ENCODE results near the gene GOLGA6L7.
"Not testable (repeated sequence)": the region's sequence is repeated elsewhere in the genome, so short reads cannot be mapped to it uniquely, and the experiment has no call there.

GOLGA6L7 gene

GRCh38 chr15:28848521-28848920, at the start of gene GOLGA6L7:
GOLGA6L7 (minus strand) TSS chr15:28848644; CDS start chr15:28848549, 95 bp downstream.
- not testable (repeated sequence) for H3K4me1 ChIP-seq (ENCODE audit: insufficient read depth, insufficient read length)

GRCh38 chr15:28897861-28898585, 49.6 kb upstream of the GOLGA6L7 start:
- no peaks in the 10 kb centered on the region for H3K4me1 ChIP-seq (ENCODE audit: insufficient read depth, insufficient read length)
- H3K9ac ChIP-seq (ENCODE audit: insufficient read length, low read depth) = no peak overlapping the region
- H3K9me3 ChIP-seq (ENCODE audit: insufficient read depth, low read length) = peaks cover 17% of the 10 kb centered on the region; the same call in 1 of the 2 replicates
- DNase-seq (ENCODE audit: low read depth, low spot score) = no peak
- H3K27me3 ChIP-seq (ENCODE audit: insufficient read depth, insufficient read length) = no peaks in the 10 kb centered on the region
- no peaks in the 10 kb centered on the region for H3K36me3 ChIP-seq (ENCODE audit: insufficient read depth, insufficient read length, low read length)
- H3K4me3 ChIP-seq (ENCODE audit: insufficient read length, low read depth) = no peak overlapping the region
- TF ChIP-seq ZNF274 (IDR thresholded peaks at IDR 0.05; ENCODE audit: low read depth, low read length) (no peak), YY1 (IDR thresholded peaks at IDR 0.05; ENCODE audit: insufficient read depth, insufficient read length) (no peak), SUZ12 (IDR thresholded peaks at IDR 0.05; ENCODE audit: extremely low read depth, insufficient read depth, insufficient read length) (no peak)

More at GRCh38 chr15:28848521-28848920, at the start of gene GOLGA6L7:
- not testable (repeated sequence) for H3K27me3 ChIP-seq (ENCODE audit: insufficient read depth, insufficient read length); H3K9ac ChIP-seq (ENCODE audit: insufficient read length, low read depth); H3K36me3 ChIP-seq (ENCODE audit: insufficient read depth, insufficient read length, low read length); H3K4me3 ChIP-seq (ENCODE audit: insufficient read length, low read depth); H3K9me3 ChIP-seq (ENCODE audit: insufficient read depth, low read length); DNase-seq (ENCODE audit: low read depth, low spot score)

GRCh38 chr15:28896951-28897350, 48.5 kb upstream of the GOLGA6L7 start:
- no peak for DNase-seq (ENCODE audit: low read depth, low spot score)
- no peaks in the 10 kb centered on the region for H3K4me1 ChIP-seq (ENCODE audit: insufficient read depth, insufficient read length)
- H3K4me3 ChIP-seq (ENCODE audit: insufficient read length, low read depth) = no peak overlapping the region
- no peaks in the 10 kb centered on the region for H3K36me3 ChIP-seq (ENCODE audit: insufficient read depth, insufficient read length, low read length)
- peaks cover 17% of the 10 kb centered on the region; the same call in 1 of the 2 replicates for H3K9me3 ChIP-seq (ENCODE audit: insufficient read depth, low read length)
- TF ChIP-seq SUZ12 (IDR thresholded peaks at IDR 0.05; ENCODE audit: extremely low read depth, insufficient read depth, insufficient read length) (no peak), YY1 (IDR thresholded peaks at IDR 0.05; ENCODE audit: insufficient read depth, insufficient read length) (no peak), ZNF274 (IDR thresholded peaks at IDR 0.05; ENCODE audit: low read depth, low read length) (no peak)
- no peaks in the 10 kb centered on the region for H3K27me3 ChIP-seq (ENCODE audit: insufficient read depth, insufficient read length)
- no peak overlapping the region for H3K9ac ChIP-seq (ENCODE audit: insufficient read length, low read depth)

- DNase-seq (ENCODE audit: low read depth, low spot score) = no peak
- Histone ChIP-seq H3K4me1 (ENCODE audit: insufficient read depth, insufficient read length) (no peaks in the 10 kb centered on the region), H3K9ac (ENCODE audit: insufficient read length, low read depth) (no peak overlapping the region), H3K36me3 (ENCODE audit: insufficient read depth, insufficient read length, low read length) (no peaks in the 10 kb centered on the region), H3K27me3 (ENCODE audit: insufficient read depth, insufficient read length) (no peaks in the 10 kb centered on the region), H3K9me3 (ENCODE audit: insufficient read depth, low read length) (peaks cover 17% of the 10 kb centered on the region; the same call in 1 of the 2 replicates), H3K4me3 (ENCODE audit: insufficient read length, low read depth) (no peak overlapping the region)
- TF ChIP-seq ZNF274 (IDR thresholded peaks at IDR 0.05; ENCODE audit: low read depth, low read length) (no peak), YY1 (IDR thresholded peaks at IDR 0.05; ENCODE audit: insufficient read depth, insufficient read length) (no peak), SUZ12 (IDR thresholded peaks at IDR 0.05; ENCODE audit: extremely low read depth, insufficient read depth, insufficient read length) (no peak)
These were observed 47.1 kb upstream of the GOLGA6L7 start for GRCh38 chr15:28895566-28895965.

- no peak for DNase-seq (ENCODE audit: low read depth, low spot score)
- H3K4me3 ChIP-seq (ENCODE audit: insufficient read length, low read depth) = no peak overlapping the region
- TF ChIP-seq ZNF274 (IDR thresholded peaks at IDR 0.05; ENCODE audit: low read depth, low read length) (no peak), YY1 (IDR thresholded peaks at IDR 0.05; ENCODE audit: insufficient read depth, insufficient read length) (no peak), SUZ12 (IDR thresholded peaks at IDR 0.05; ENCODE audit: extremely low read depth, insufficient read depth, insufficient read length) (no peak)
- H3K27me3 ChIP-seq (ENCODE audit: insufficient read depth, insufficient read length) = no peaks in the 10 kb centered on the region
- H3K9ac ChIP-seq (ENCODE audit: insufficient read length, low read depth) = no peak overlapping the region
- peaks cover 17% of the 10 kb centered on the region; the same call in 1 of the 2 replicates for H3K9me3 ChIP-seq (ENCODE audit: insufficient read depth, low read length)
- no peaks in the 10 kb centered on the region for H3K4me1 ChIP-seq (ENCODE audit: insufficient read depth, insufficient read length)
- no peaks in the 10 kb centered on the region for H3K36me3 ChIP-seq (ENCODE audit: insufficient read depth, insufficient read length, low read length)
These were observed 46.7 kb upstream of the GOLGA6L7 start for GRCh38 chr15:28895146-28895545.

- DNase-seq (ENCODE audit: low read depth, low spot score) = no peak
- TF ChIP-seq YY1 (IDR thresholded peaks at IDR 0.05; ENCODE audit: insufficient read depth, insufficient read length) = no peak
- TF ChIP-seq SUZ12 (IDR thresholded peaks at IDR 0.05; ENCODE audit: extremely low read depth, insufficient read depth, insufficient read length) = no peak
- no peak for TF ChIP-seq ZNF274 (IDR thresholded peaks at IDR 0.05; ENCODE audit: low read depth, low read length)
- Histone ChIP-seq H3K27me3 (ENCODE audit: insufficient read depth, insufficient read length) (no peaks in the 10 kb centered on the region), H3K36me3 (ENCODE audit: insufficient read depth, insufficient read length, low read length) (no peaks in the 10 kb centered on the region), H3K9me3 (ENCODE audit: insufficient read depth, low read length) (peaks cover 17% of the 10 kb centered on the region; the same call in 1 of the 2 replicates), H3K9ac (ENCODE audit: insufficient read length, low read depth) (no peak overlapping the region), H3K4me1 (ENCODE audit: insufficient read depth, insufficient read length) (no peaks in the 10 kb centered on the region), H3K4me3 (ENCODE audit: insufficient read length, low read depth) (no peak overlapping the region)
These were observed 46.2 kb upstream of the GOLGA6L7 start for GRCh38 chr15:28894631-28895030.

- no peaks in the 10 kb centered on the region for H3K27me3 ChIP-seq (ENCODE audit: insufficient read depth, insufficient read length)
- no peaks in the 10 kb centered on the region for H3K36me3 ChIP-seq (ENCODE audit: insufficient read depth, insufficient read length, low read length)
- peaks cover 17% of the 10 kb centered on the region; the same call in 1 of the 2 replicates for H3K9me3 ChIP-seq (ENCODE audit: insufficient read depth, low read length)
- no peak for DNase-seq (ENCODE audit: low read depth, low spot score)
- H3K9ac ChIP-seq (ENCODE audit: insufficient read length, low read depth) = no peak overlapping the region
- TF ChIP-seq ZNF274 (IDR thresholded peaks at IDR 0.05; ENCODE audit: low read depth, low read length) (no peak), SUZ12 (IDR thresholded peaks at IDR 0.05; ENCODE audit: extremely low read depth, insufficient read depth, insufficient read length) (no peak), YY1 (IDR thresholded peaks at IDR 0.05; ENCODE audit: insufficient read depth, insufficient read length) (no peak)
- H3K4me1 ChIP-seq (ENCODE audit: insufficient read depth, insufficient read length) = no peaks in the 10 kb centered on the region
- H3K4me3 ChIP-seq (ENCODE audit: insufficient read length, low read depth) = no peak overlapping the region
These were observed 44.6 kb upstream of the GOLGA6L7 start for GRCh38 chr15:28892789-28893610.
